Lower lobe of right lung (tissue), 2 donors: ENCODE data around the gene USH1C. TPM values are rescaled to one million over a fixed set of nuclear protein-coding genes. Genes with fewer than 3 reads are reported as not detected.

ENCODE experiments used
- ATAC-seq, 2 donors: fragments of 200-7000 bp; cut with Tn5 transposase; one replicate each; pipeline ENCODE4 v1.9.1; 2020 to 2022; ENCODE audit warnings: mild to moderate bottlenecking in 2 of 2, moderate library complexity in 2 of 2
- DNase-seq: peaks from one replicate; pipeline ENCODE4 v3.0.0-alpha.2; 2020
- H3K27ac ChIP-seq: fragments of 200-600 bp; one replicate; pipeline ENCODE4 v1.8.0; 2022
- H3K27me3 ChIP-seq: fragments of 200-600 bp; one replicate; pipeline ENCODE4 v1.8.0; 2022; ENCODE audit warnings: low read depth
- H3K36me3 ChIP-seq: fragments of 200-600 bp; one replicate; pipeline ENCODE4 v1.8.0; 2022; ENCODE audit warnings: mild to moderate bottlenecking
- H3K4me1 ChIP-seq: fragments of 200-600 bp; one replicate; pipeline ENCODE4 v1.8.0; 2022
- H3K4me3 ChIP-seq: fragments of 200-600 bp; one replicate; pipeline ENCODE4 v1.8.0; 2022; ENCODE audit warnings: mild to moderate bottlenecking
- H3K9me3 ChIP-seq: fragments of 200-600 bp; one replicate; pipeline ENCODE4 v1.8.0; 2022
- intact Hi-C: fragments of 100-400 bp; cut with DNase I; formaldehyde crosslinking; loops from one replicate; pipeline ENCODE4 v1.11.0; 2022
- total RNA-seq: library from RNA; stranded (reverse); fragmentation: NEBNext Ultra II Directional; extraction: Animal tissue kit (Norgen Biotek cat#: 25700); gene quantifications from one replicate; pipeline ENCODE4 v1.2.1, GENCODE V29; 2021
- TF ChIP-seq, protein P1 (sequence below): fragments of 200-600 bp; IDR thresholded peaks from one replicate; pipeline ENCODE4 v1.8.0; 2022; ENCODE audit warnings: antibody characterized with exemption, mild to moderate bottlenecking
- donor health status: DM: no; HTN: yes; CAD: no; lungs with severe emphysema.

The USH1C gene
- total RNA-seq, 1 donor from 2014 or later, result 0.30 TPM

- H3K4me3 ChIP-seq, result no peak overlapping the region
- H3K27me3 ChIP-seq, result no peaks in the 10 kb centered on the region
- H3K27ac ChIP-seq, result no peak overlapping the region
- intact Hi-C loops, result no loop called here
- ATAC-seq (no peak), DNase-seq (no peak)
- no peaks in the 10 kb centered on the region for H3K4me1 ChIP-seq
- no peaks in the 10 kb centered on the region for H3K36me3 ChIP-seq
- no peaks in the 10 kb centered on the region for H3K9me3 ChIP-seq
- TF ChIP-seq, protein P1, sequence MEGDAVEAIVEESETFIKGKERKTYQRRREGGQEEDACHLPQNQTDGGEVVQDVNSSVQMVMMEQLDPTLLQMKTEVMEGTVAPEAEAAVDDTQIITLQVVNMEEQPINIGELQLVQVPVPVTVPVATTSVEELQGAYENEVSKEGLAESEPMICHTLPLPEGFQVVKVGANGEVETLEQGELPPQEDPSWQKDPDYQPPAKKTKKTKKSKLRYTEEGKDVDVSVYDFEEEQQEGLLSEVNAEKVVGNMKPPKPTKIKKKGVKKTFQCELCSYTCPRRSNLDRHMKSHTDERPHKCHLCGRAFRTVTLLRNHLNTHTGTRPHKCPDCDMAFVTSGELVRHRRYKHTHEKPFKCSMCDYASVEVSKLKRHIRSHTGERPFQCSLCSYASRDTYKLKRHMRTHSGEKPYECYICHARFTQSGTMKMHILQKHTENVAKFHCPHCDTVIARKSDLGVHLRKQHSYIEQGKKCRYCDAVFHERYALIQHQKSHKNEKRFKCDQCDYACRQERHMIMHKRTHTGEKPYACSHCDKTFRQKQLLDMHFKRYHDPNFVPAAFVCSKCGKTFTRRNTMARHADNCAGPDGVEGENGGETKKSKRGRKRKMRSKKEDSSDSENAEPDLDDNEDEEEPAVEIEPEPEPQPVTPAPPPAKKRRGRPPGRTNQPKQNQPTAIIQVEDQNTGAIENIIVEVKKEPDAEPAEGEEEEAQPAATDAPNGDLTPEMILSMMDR, result no peak
These were observed 17.9 kb downstream of the USH1C start for GRCh38 chr11:17526326-17526725.

GRCh38 chr11:17525570-17525969, 18.6 kb downstream of the USH1C start:
- no peaks in the 10 kb centered on the region for H3K4me1 ChIP-seq
- H3K9me3 ChIP-seq, result no peaks in the 10 kb centered on the region
- no peaks in the 10 kb centered on the region for H3K36me3 ChIP-seq
- intact Hi-C loops, result no loop called here
- no peak for DNase-seq
- no peak overlapping the region for H3K4me3 ChIP-seq
- ATAC-seq, result no peak
- TF ChIP-seq, protein P1, result no peak
- H3K27ac ChIP-seq, result no peak overlapping the region
- no peaks in the 10 kb centered on the region for H3K27me3 ChIP-seq

- no peak for ATAC-seq
- Histone ChIP-seq H3K27ac (no peak overlapping the region), H3K4me1 (no peaks in the 10 kb centered on the region), H3K4me3 (no peak overlapping the region), H3K9me3 (no peaks in the 10 kb centered on the region), H3K36me3 (no peaks in the 10 kb centered on the region), H3K27me3 (no peaks in the 10 kb centered on the region)
- DNase-seq, result no peak
- intact Hi-C loops, result no loop called here
- TF ChIP-seq, protein P1, result no peak
These were observed 20.0 kb downstream of the USH1C start for GRCh38 chr11:17524221-17524620.

- no peak for DNase-seq
- Histone ChIP-seq H3K9me3 (no peaks in the 10 kb centered on the region), H3K27ac (no peak overlapping the region), H3K4me1 (no peaks in the 10 kb centered on the region), H3K27me3 (no peaks in the 10 kb centered on the region), H3K4me3 (no peak overlapping the region), H3K36me3 (no peaks in the 10 kb centered on the region)
- ATAC-seq, result no peak
- TF ChIP-seq, protein P1, result no peak
- intact Hi-C loops, result no loop called here
These were observed 21.6 kb downstream of the USH1C start for GRCh38 chr11:17522655-17523054.

- Histone ChIP-seq H3K27me3 (no peaks in the 10 kb centered on the region), H3K36me3 (no peaks in the 10 kb centered on the region), H3K4me1 (no peaks in the 10 kb centered on the region), H3K4me3 (no peak overlapping the region), H3K9me3 (no peaks in the 10 kb centered on the region), H3K27ac (no peak overlapping the region)
- TF ChIP-seq, protein P1, result no peak
- DNase-seq (no peak), ATAC-seq (no peak)
- intact Hi-C loops, result no loop called here
These were observed 22.9 kb downstream of the USH1C start for GRCh38 chr11:17521106-17521900.
